Measurements from ENCODE around the gene GPC5.

- TF ChIP-seq CTCF (IDR thresholded peaks at IDR 0.05 in 8 of 11, conservative IDR thresholded peaks at IDR 0.05 in 3 of 11) (no peak), POLR2A (IDR thresholded peaks at IDR 0.05) (no peak), POLR2AphosphoS5 (IDR thresholded peaks at IDR 0.05) (no peak)
Measured at GRCh38 chr13:91643394-91643793, 245.0 kb downstream of the GPC5 start.

Measured in spleen (tissue), 7 donors.